ENCODE data around the gene GATAD2A. TPM values are rescaled to one million over a fixed set of nuclear protein-coding genes. Genes with fewer than 3 reads are reported as not detected.

GATAD2A gene
- total RNA-seq, 1 donor from 2014 or later: 110 TPM

Other genes starting within 250 kb of the GATAD2A start
- 4.3 TPM for gene MEF2B, start 235.4 kb upstream of the GATAD2A start, total RNA-seq
- 29.8 TPM for gene BORCS8, start 213.5 kb upstream of the GATAD2A start, total RNA-seq
- 64.7 TPM for gene RFXANK, start 213.4 kb upstream of the GATAD2A start, total RNA-seq
- gene NR2C2AP, start 202.3 kb upstream of the GATAD2A start, total RNA-seq: 12.9 TPM
- not detected for gene NCAN, start 193.7 kb upstream of the GATAD2A start, total RNA-seq
- 1.8 TPM for gene TM6SF2, start 132.4 kb upstream of the GATAD2A start, total RNA-seq
- gene SUGP1, start 85.2 kb upstream of the GATAD2A start, total RNA-seq: 53.1 TPM
- gene MAU2, start 84.8 kb upstream of the GATAD2A start, total RNA-seq: 70.1 TPM
- 3.3 TPM for gene TSSK6, start 109.9 kb downstream of the GATAD2A start, total RNA-seq
- gene NDUFA13, start 110.5 kb downstream of the GATAD2A start, total RNA-seq: 376 TPM
- gene YJEFN3, start 123.2 kb downstream of the GATAD2A start, total RNA-seq: 8.9 TPM
- gene CILP2, start 132.6 kb downstream of the GATAD2A start, total RNA-seq: 0.26 TPM
- gene PBX4, start 213.0 kb downstream of the GATAD2A start, total RNA-seq: 9.9 TPM
- 44.3 TPM for gene LPAR2, start 222.5 kb downstream of the GATAD2A start, total RNA-seq
- gene GMIP, start 238.0 kb downstream of the GATAD2A start, total RNA-seq: 28.5 TPM

All from mucosa of gallbladder (tissue), 1 donor.